IMR-90 (cell line): Measurements from ENCODE around the gene RNF133. TPM values are rescaled to one million over a fixed set of nuclear protein-coding genes. Genes with fewer than 3 reads are reported as not detected.

Experiments
- ATAC-seq: fragments of 200-7000 bp; cut with Tn5 transposase; 2 replicates; pipeline ENCODE4 v1.9.1; 2020; ENCODE audit warnings: low read depth, mild to moderate bottlenecking, moderate library complexity
- BruUV-seq: library from RNA; stranded (reverse); fragments of 400-500 nt; replicated peaks from 2 replicates; lab custom pipeline; 2021; lab: Mats Ljungman, UMichigan
- CTCF ChIA-PET: fragments of 300-600 bp; formaldehyde crosslinking; extraction: SDS; loops from one replicate; lab custom pipeline; 2021; ENCODE audit warnings: antibody characterized with exemption; lab: Yijun Ruan, JAX
- POLR2A ChIA-PET: fragments of 300-600 bp; sonication (Branson Sonifier 250); formaldehyde crosslinking; loops from one replicate; lab custom pipeline; 2022; ENCODE audit warnings: antibody characterized with exemption; ENCODE audit not compliant: unreplicated experiment; lab: Charles Lee
- DNase-seq: peaks from one replicate; pipeline ENCODE4 v3.0.0; 2013
- H2AFZ ChIP-seq: replicated peaks from 2 replicates; pipeline ENCODE3; 2013; ENCODE audit warnings: low read length, mild to moderate bottlenecking; ENCODE audit not compliant: poor library complexity
- H2AK5ac ChIP-seq: 2 replicates; pipeline ENCODE4 v1.6.1; 2013; ENCODE audit warnings: low read depth, low read length, inconsistent platforms
- H2AK9ac ChIP-seq: replicated peaks from 2 replicates; pipeline ENCODE3; 2013; ENCODE audit warnings: mild to moderate bottlenecking, low read depth, low read length, moderate library complexity; ENCODE audit not compliant: poor library complexity
- H2BK120ac ChIP-seq: 2 replicates; pipeline ENCODE4 v1.6.1; 2013; ENCODE audit warnings: low read depth, low read length, inconsistent platforms
- H2BK15ac ChIP-seq: 3 replicates; pipeline ENCODE4 v1.6.1; 2013; ENCODE audit warnings: low read depth, low read length, inconsistent platforms
- H2BK20ac ChIP-seq: 2 replicates; pipeline ENCODE4 v1.6.1; 2013; ENCODE audit warnings: low read depth, mild to moderate bottlenecking, inconsistent platforms, low read length, moderate library complexity
- H2BK5ac ChIP-seq: 2 replicates; pipeline ENCODE4 v1.6.1; 2013; ENCODE audit warnings: mild to moderate bottlenecking, low read depth, low read length, inconsistent platforms; ENCODE audit not compliant: poor library complexity, severe bottlenecking
- H3K14ac ChIP-seq: replicated peaks from 2 replicates; pipeline ENCODE4 v1.6.1; 2013; ENCODE audit warnings: low read depth, low read length, inconsistent platforms
- H3K18ac ChIP-seq: 2 replicates; pipeline ENCODE4 v1.6.1; 2013; ENCODE audit warnings: low read depth, low read length, control low read depth
- H3K23ac ChIP-seq: 2 replicates; pipeline ENCODE4 v1.6.1; 2013; ENCODE audit warnings: low read depth, low read length, inconsistent platforms
- H3K27ac ChIP-seq: 2 replicates; pipeline ENCODE4 v1.5.1; 2013; ENCODE audit warnings: mild to moderate bottlenecking, control low read depth, low read length; ENCODE audit not compliant: insufficient read depth
- H3K27me3 ChIP-seq: 2 replicates; pipeline ENCODE4 v1.6.1; 2013; ENCODE audit warnings: low read length; ENCODE audit not compliant: control insufficient read depth, insufficient read depth
- H3K36me3 ChIP-seq: 2 replicates; pipeline ENCODE4 v1.6.1; 2013; ENCODE audit warnings: low read length, mixed read lengths; ENCODE audit not compliant: control insufficient read depth, insufficient read depth
- H3K4ac ChIP-seq: 2 replicates; pipeline ENCODE4 v1.6.1; 2013; ENCODE audit warnings: low read depth, low read length, inconsistent platforms
- H3K4me1 ChIP-seq: 2 replicates; pipeline ENCODE4 v1.6.1; 2013; ENCODE audit warnings: low read length, mixed read lengths; ENCODE audit not compliant: control insufficient read depth, insufficient read depth
- H3K4me2 ChIP-seq: 2 replicates; pipeline ENCODE4 v1.6.1; 2013; ENCODE audit warnings: low read depth, mild to moderate bottlenecking, control low read depth, low read length, moderate library complexity
- H3K4me3 ChIP-seq: 2 replicates; pipeline ENCODE4 v1.5.1; 2013; ENCODE audit warnings: low read depth, mild to moderate bottlenecking, control low read depth, low read length, moderate library complexity; ENCODE audit not compliant: insufficient read depth
- H3K56ac ChIP-seq: 2 replicates; pipeline ENCODE4 v1.6.1; 2013; ENCODE audit warnings: low read length, inconsistent platforms; ENCODE audit not compliant: insufficient read depth; ENCODE audit errors: extremely low read depth
- H3K79me1 ChIP-seq, 2 experiments: 2 replicates each; pipeline ENCODE4 v1.6.1; 2013; ENCODE audit warnings: low read length in 2 of 2, inconsistent platforms in 1 of 2, low read depth in 1 of 2
- H3K9ac ChIP-seq: 2 replicates; pipeline ENCODE4 v1.6.1; 2013; ENCODE audit warnings: low read depth, low read length, control low read depth
- H3K9me1 ChIP-seq: 2 replicates; pipeline ENCODE4 v1.6.1; 2013; ENCODE audit warnings: low read length, inconsistent platforms; ENCODE audit not compliant: insufficient read depth
- H3K9me3 ChIP-seq: 2 replicates; pipeline ENCODE4 v1.6.1; 2013; ENCODE audit warnings: low read length; ENCODE audit not compliant: control insufficient read depth, insufficient read depth
- H4K20me1 ChIP-seq: 2 replicates; pipeline ENCODE4 v1.6.1; 2013; ENCODE audit warnings: low read length, inconsistent platforms; ENCODE audit not compliant: insufficient read depth
- H4K5ac ChIP-seq: 2 replicates; pipeline ENCODE4 v1.6.1; 2013; ENCODE audit warnings: mild to moderate bottlenecking, low read depth, low read length, control low read depth
- H4K8ac ChIP-seq, 2 experiments: 2 replicates each; pipeline ENCODE4 v1.6.1; 2013; ENCODE audit warnings: low read depth in 2 of 2, low read length in 2 of 2, control low read depth in 1 of 2, inconsistent platforms in 1 of 2
- H4K91ac ChIP-seq: 2 replicates; pipeline ENCODE4 v1.6.1; 2013; ENCODE audit warnings: low read depth, low read length, inconsistent platforms; ENCODE audit not compliant: insufficient read depth
- CEBPB ChIP-seq: IDR thresholded peaks from 2 replicates; pipeline ENCODE4 v1.6.1; 2012; ENCODE audit warnings: low read depth, low read length, improper control_type of control experiment
- CHD1 ChIP-seq: IDR thresholded peaks from 2 replicates; pipeline ENCODE4 v1.6.1; 2012; ENCODE audit warnings: low read depth, low read length, improper control_type of control experiment
- FOS ChIP-seq: fragments of 150-350 bp; IDR thresholded peaks from 2 replicates; pipeline ENCODE4 v1.6.1; 2016; ENCODE audit warnings: low read depth, low read length
- MAFK ChIP-seq: IDR thresholded peaks from 2 replicates; pipeline ENCODE4 v1.6.1; 2012; ENCODE audit warnings: low read depth, low read length, improper control_type of control experiment
- MXI1 ChIP-seq: IDR thresholded peaks from 2 replicates; pipeline ENCODE4 v1.6.1; 2012; ENCODE audit warnings: low read depth, mild to moderate bottlenecking, low read length, moderate library complexity, borderline replicate concordance
- RFX5 ChIP-seq: IDR thresholded peaks from 2 replicates; pipeline ENCODE4 v1.8.0; 2012; ENCODE audit warnings: low read depth, mild to moderate bottlenecking, low read length, moderate library complexity
- SMC3 ChIP-seq: fragments of 150-350 bp; IDR thresholded peaks from 2 replicates; pipeline ENCODE4 v1.6.1; 2016; ENCODE audit warnings: low read depth, mild to moderate bottlenecking, antibody characterized with exemption, low read length, moderate library complexity
- WGBS, 2 experiments: methylation state at CpG; one replicate each; pipeline versions ENCODE4 v1.1.5 to v1.1.7; 2013; ENCODE audit warnings: missing lambda C conversion rate in 2 of 2; ENCODE audit not compliant: insufficient read length in 1 of 2; ENCODE audit errors: extremely low coverage in 2 of 2; 5-methylcytosine and 5-hydroxymethylcytosine counted together
- dilution Hi-C: fragments of 300-500 bp; cut with HindIII; formaldehyde crosslinking; loops from one replicate; pipeline ENCODE4 v1.14.3; 2018; ENCODE audit warnings: low sequenced_read_pairs; ENCODE audit not compliant: unreplicated experiment
- in situ Hi-C: fragments of 300-500 bp; cut with MboI; formaldehyde crosslinking; loops from 3 replicates; pipeline ENCODE4 v1.14.3; 2019; ENCODE audit warnings: low sequenced_read_pairs, inconsistent platforms, mixed read lengths
- intact Hi-C: fragments of 100-400 bp; cut with micrococcal nuclease; formaldehyde crosslinking; loops from 2 replicates; pipeline ENCODE4 v1.10.0; 2022
- polyA plus RNA-seq, 3 experiments: library from polyadenylated mRNA; depleted of rRNA; stranded (reverse); fragments of >200 nt; gene quantifications; 2 replicates each; pipeline ENCODE4 v1.2.3, GENCODE V29; 2012; ENCODE audit warnings: low replicate concordance in 1 of 3
- total RNA-seq: library from RNA; depleted of rRNA; stranded (reverse); fragments of >200 nt; gene quantifications from 2 replicates; pipeline ENCODE4 v1.2.3, GENCODE V29; 2012
- TF ChIP-seq, protein P1 (sequence below): fragments of 150-350 bp; IDR thresholded peaks from 2 replicates; pipeline ENCODE4 v1.6.1; 2016; ENCODE audit warnings: low read depth, mild to moderate bottlenecking, low read length, moderate library complexity, borderline replicate concordance
- TF ChIP-seq, protein P2 (sequence below): conservative IDR thresholded peaks from 2 replicates; pipeline ENCODE4 v1.5.1; 2012; ENCODE audit warnings: mild to moderate bottlenecking, low read depth, low read length, improper control_type of control experiment

The RNF133 gene
- total and polyA plus RNA-seq, 2 of the 4 experiments (the other 2 are of a cell fraction), result not detected

DNA sequence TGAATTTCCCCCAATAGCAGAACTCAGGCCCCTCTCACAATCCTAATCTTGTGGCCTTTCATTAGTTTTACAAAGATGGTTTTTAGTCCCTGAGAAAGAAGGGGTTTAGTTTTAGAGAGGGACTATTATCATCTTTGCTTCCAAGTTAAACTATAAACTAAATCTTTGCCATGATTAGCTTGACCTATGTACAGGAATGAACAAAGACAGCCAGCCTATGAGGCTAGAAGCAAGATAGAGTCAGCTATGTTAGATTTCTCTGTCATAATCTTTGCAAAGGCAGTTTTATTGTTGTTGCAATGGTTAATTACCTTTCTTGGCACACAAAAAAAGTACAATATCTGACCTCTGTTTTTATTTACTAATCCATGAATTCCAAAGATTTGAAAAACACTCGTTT, 19.1 kb downstream of the RNF133 start:
- no CpG with 5 or more reads among the region's 1 CpG for WGBS, 2 experiments
- Histone ChIP-seq H4K20me1 (no peaks in the 10 kb centered on the region), H2BK5ac (no peak overlapping the region), H3K4ac (no peak overlapping the region), H2AFZ (no peak overlapping the region), H3K14ac (no peak overlapping the region), H2BK120ac (no peak overlapping the region), H3K18ac (no peak overlapping the region), H3K36me3 (no peaks in the 10 kb centered on the region), H4K91ac (no peak overlapping the region), H4K5ac (no peak overlapping the region), H2BK15ac (no peak overlapping the region), H3K27ac (no peak overlapping the region), H3K9ac (no peak overlapping the region), H2AK9ac (no peak overlapping the region), H3K56ac (no peak overlapping the region), H3K4me2 (no peak overlapping the region), H2BK20ac (no peak overlapping the region), H3K9me1 (no peaks in the 10 kb centered on the region), H2AK5ac (no peak overlapping the region), H3K79me1 (no peaks in the 10 kb centered on the region), H4K8ac (no peak overlapping the region), H3K4me3 (no peak overlapping the region), H3K23ac (no peak overlapping the region), H3K4me1 (no peaks in the 10 kb centered on the region), H3K27me3 (no peaks in the 10 kb centered on the region), H3K9me3 (peaks cover 11% of the 10 kb centered on the region)
- no peak for TF ChIP-seq FOS
- no peak for TF ChIP-seq MAFK
- TF ChIP-seq SMC3, result no peak
- no peak for TF ChIP-seq RFX5
- TF ChIP-seq CEBPB, result no peak
- TF ChIP-seq, protein P1, sequence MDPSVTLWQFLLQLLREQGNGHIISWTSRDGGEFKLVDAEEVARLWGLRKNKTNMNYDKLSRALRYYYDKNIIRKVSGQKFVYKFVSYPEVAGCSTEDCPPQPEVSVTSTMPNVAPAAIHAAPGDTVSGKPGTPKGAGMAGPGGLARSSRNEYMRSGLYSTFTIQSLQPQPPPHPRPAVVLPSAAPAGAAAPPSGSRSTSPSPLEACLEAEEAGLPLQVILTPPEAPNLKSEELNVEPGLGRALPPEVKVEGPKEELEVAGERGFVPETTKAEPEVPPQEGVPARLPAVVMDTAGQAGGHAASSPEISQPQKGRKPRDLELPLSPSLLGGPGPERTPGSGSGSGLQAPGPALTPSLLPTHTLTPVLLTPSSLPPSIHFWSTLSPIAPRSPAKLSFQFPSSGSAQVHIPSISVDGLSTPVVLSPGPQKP, result no peak
- no peak for TF ChIP-seq MXI1
- TF ChIP-seq CHD1, result no peak
- TF ChIP-seq, protein P2, sequence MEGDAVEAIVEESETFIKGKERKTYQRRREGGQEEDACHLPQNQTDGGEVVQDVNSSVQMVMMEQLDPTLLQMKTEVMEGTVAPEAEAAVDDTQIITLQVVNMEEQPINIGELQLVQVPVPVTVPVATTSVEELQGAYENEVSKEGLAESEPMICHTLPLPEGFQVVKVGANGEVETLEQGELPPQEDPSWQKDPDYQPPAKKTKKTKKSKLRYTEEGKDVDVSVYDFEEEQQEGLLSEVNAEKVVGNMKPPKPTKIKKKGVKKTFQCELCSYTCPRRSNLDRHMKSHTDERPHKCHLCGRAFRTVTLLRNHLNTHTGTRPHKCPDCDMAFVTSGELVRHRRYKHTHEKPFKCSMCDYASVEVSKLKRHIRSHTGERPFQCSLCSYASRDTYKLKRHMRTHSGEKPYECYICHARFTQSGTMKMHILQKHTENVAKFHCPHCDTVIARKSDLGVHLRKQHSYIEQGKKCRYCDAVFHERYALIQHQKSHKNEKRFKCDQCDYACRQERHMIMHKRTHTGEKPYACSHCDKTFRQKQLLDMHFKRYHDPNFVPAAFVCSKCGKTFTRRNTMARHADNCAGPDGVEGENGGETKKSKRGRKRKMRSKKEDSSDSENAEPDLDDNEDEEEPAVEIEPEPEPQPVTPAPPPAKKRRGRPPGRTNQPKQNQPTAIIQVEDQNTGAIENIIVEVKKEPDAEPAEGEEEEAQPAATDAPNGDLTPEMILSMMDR, result no peak
- in situ Hi-C loops (no loop called here), intact Hi-C loops (no loop called here), dilution Hi-C loops (no loop called here)
- ATAC-seq (no peak), DNase-seq (no peak)
- POLR2A ChIA-PET, result no interaction called here
- CTCF ChIA-PET, result no interaction called here
- BruUV-seq, result no TSS peak
